Measurements from ENCODE around the gene CBX3.

CBX3 gene

GRCh38 chr7:26178272-26178960 is 23.1 kb upstream of the CBX3 start:
- no peak for TF ChIP-seq CTCF (conservative IDR thresholded peaks at IDR 0.05; ENCODE audit: low read depth, low read length)
- no peak for DNase-seq (ENCODE audit: low read depth)
- H3K4me3 ChIP-seq (ENCODE audit: low read length) = no peak overlapping the region

DNA sequence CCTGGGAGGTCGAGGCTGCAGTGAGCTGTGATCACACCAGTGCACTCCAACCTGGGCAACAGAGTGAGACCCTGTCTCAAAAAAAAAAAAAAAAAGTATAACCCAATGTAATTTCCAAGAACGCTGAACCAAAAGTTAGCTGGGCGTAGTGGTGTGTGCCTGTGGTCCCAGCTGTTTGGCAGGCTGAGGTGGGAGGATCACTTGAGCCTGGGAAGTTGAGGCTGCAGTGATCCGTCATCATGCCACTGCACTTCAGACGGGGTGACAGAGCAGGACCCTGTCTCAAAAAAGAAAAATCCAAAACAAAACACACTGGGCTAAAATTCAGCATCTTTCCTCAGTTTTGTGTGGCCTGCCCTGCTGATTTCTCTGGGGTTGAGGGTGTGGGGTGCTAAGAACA is 22.1 kb upstream of the CBX3 start:
- no peak for TF ChIP-seq CTCF (conservative IDR thresholded peaks at IDR 0.05; ENCODE audit: low read depth, low read length)
- no peak overlapping the region for H3K4me3 ChIP-seq (ENCODE audit: low read length)
- no peak for DNase-seq (ENCODE audit: low read depth)

- no peak for TF ChIP-seq CTCF (conservative IDR thresholded peaks at IDR 0.05; ENCODE audit: low read depth, low read length)
- DNase-seq (ENCODE audit: low read depth) = no peak
- H3K4me3 ChIP-seq (ENCODE audit: low read length) = no peak overlapping the region
These were observed 21.6 kb upstream of the CBX3 start for GRCh38 chr7:26179826-26180497.

DNA sequence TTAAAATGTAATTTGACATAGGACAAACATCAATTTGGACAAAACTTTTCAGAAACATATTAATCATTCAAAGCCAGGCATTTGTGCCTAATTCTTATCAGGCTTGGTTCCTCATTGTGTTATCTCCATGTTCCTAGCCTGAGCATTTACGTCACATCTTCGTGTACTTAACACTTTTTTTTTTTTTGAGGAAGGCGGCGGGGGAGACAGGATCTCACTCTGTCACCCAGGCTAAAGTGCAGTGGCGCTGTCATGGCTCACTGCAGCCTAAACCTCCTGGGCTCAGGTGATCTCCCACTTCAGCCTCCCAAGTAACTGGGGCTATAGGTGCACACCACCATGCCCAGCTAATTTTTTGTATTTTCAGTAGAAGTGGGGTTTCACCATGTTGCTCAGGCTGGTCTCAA is 20.8 kb upstream of the CBX3 start:
- no peak for TF ChIP-seq CTCF (conservative IDR thresholded peaks at IDR 0.05; ENCODE audit: low read depth, low read length)
- H3K4me3 ChIP-seq (ENCODE audit: low read length) = no peak overlapping the region
- DNase-seq (ENCODE audit: low read depth) = no peak

DNA sequence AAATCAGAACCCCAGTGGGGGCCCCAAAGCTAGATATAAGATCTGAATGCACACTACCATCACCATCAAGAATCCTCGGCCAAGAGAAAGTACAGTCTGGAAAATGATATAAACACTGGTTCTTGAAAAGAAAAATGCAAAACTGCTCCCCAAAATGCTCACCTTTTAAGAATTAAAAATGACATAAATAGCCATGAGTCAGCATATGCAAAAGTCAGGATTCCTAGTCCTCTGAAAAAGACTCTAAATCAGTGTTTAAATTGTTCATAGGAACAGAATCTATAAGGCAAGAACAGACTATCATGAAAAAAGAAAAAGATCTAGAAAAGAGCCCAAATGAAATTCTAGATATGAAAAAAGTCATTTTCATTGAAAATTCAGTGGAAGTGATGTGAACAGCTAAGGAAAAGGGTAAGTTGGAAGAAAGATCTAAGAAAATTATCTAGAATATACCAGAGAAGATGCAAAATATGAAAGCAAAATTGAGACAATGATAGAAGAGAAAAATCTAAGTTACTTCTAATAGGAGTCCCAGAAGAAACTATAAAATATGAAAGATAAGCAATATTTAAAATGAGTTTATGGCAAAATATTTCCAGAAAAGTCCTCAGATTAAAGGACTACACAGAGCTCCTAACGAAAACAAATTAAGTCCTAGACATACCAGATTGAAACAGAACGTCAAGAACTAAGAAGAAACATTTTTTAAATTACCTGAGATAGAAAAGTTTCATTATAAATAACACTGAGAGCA is 19.9 kb upstream of the CBX3 start:
- DNase-seq (ENCODE audit: low read depth) = no peak
- TF ChIP-seq CTCF (conservative IDR thresholded peaks at IDR 0.05; ENCODE audit: low read depth, low read length) = no peak
- H3K4me3 ChIP-seq (ENCODE audit: low read length) = no peak overlapping the region

DNA sequence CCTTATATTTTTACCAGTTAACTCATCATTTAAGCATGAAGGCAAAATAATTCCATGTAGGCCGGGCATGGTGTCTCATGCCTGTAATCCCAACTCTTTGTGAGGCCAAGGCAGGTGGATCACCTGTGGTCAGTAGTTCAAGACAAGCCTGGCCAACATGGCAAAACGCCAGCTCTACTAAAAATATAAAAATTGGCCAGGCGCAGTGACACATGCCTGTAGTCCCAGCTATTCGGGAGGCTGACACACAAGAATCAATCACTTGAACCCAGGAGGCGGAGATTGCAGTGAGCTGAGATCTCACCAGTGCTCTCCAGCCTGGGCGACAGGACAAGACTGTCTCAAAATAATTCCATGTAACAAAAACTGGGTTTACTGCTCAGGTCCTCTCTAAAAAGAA is 19.3 kb upstream of the CBX3 start:
- TF ChIP-seq CTCF (conservative IDR thresholded peaks at IDR 0.05; ENCODE audit: low read depth, low read length) = no peak
- DNase-seq (ENCODE audit: low read depth) = no peak
- H3K4me3 ChIP-seq (ENCODE audit: low read length) = no peak overlapping the region

All from retinal pigment epithelial cell (primary cell).